ENCODE measurements around the gene LIN28B.

DNA sequence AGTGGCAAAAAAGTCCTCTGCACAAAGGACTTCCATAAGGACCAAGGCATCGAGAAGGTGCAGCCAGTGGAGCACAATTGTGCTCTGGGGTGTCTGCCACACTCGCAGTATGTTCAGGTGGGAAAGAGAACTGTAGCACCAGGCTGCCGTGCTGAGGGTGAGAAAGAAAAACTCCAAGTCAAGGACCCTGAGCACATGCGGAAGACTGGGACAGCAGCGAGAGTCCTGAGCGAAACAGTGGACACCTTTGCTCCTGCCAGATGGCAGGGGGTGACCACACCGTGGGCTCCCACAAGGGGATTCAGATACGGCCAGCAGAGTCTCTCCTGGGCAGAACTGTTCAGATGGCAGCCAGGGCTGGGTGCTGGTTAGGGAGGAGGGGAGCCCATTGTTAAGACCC is 149.4 kb downstream of the LIN28B start:
- no peak for TF ChIP-seq POLR2A (IDR thresholded peaks at IDR 0.05; ENCODE audit: low read depth, low read length)
- no peak for TF ChIP-seq TAF1 (IDR thresholded peaks at IDR 0.05; ENCODE audit: borderline replicate concordance, low read depth, low read length)
- TF ChIP-seq POLR2AphosphoS5 (IDR thresholded peaks at IDR 0.05; ENCODE audit: low read depth, low read length): no peak
